ENCODE results near the gene PLS3.

DNA sequence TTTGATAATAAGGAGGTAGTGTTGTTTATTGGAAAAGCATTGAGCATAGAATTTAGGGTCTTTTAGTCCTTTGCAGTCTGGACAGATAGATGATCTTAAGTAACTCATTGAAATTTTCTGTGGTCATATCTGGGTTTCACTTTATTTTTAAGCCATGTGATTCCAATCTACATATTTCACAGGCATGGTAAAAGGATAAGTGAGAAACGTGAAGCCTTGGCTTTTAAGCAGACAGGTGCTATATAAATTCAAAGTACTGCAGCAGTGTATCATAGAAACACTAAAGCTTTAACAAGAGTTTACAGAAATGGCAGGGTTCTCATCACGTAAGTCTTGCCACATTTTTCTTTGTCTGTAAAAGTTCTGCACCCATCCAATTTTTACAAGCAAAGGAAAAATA lies 4.9 kb downstream of the PLS3 start:
- TF ChIP-seq, protein P1, sequence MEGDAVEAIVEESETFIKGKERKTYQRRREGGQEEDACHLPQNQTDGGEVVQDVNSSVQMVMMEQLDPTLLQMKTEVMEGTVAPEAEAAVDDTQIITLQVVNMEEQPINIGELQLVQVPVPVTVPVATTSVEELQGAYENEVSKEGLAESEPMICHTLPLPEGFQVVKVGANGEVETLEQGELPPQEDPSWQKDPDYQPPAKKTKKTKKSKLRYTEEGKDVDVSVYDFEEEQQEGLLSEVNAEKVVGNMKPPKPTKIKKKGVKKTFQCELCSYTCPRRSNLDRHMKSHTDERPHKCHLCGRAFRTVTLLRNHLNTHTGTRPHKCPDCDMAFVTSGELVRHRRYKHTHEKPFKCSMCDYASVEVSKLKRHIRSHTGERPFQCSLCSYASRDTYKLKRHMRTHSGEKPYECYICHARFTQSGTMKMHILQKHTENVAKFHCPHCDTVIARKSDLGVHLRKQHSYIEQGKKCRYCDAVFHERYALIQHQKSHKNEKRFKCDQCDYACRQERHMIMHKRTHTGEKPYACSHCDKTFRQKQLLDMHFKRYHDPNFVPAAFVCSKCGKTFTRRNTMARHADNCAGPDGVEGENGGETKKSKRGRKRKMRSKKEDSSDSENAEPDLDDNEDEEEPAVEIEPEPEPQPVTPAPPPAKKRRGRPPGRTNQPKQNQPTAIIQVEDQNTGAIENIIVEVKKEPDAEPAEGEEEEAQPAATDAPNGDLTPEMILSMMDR (IDR thresholded peaks at IDR 0.05): no peak
- TF ChIP-seq POLR2A (IDR thresholded peaks at IDR 0.05): no peak

All from lower leg skin (tissue), 3 donors.